CD4-positive, alpha-beta T cell treated with Interleukin-17A for 1 hour (primary cell): ENCODE results near the gene OR4C13.
"Not testable (repeated sequence)": the region's sequence is repeated elsewhere in the genome, so short reads cannot be mapped to it uniquely, and the experiment has no call there.

Experiments
- DNase-seq: peaks from one replicate; pipeline ENCODE4 v3.0.0-alpha.2; 2020

The OR4C13 gene

DNA sequence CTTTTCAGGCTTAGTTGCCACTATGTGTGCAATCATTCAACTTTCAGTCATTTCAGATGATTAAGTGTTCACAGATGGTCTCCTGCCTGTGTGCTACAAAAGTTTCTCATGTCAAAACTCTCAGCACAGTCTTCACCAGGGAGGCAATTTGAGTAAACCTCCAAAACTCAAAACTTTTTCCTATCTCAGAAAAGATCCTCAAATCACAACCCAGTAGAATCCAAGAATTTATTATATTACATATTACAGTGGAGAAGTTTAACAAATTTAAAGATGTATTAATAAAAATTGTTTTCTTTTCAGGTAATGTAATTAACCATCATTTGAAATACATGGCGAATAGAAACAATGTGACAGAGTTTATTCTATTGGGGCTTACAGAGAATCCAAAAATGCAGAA is at the start of gene OR4C13:
Gene OR4C13, plus strand, starts transcription at position 301 of the 400 bp plus-strand sequence. Its CDS starts 32 bp downstream, at position 333.
- DNase-seq: no peak

DNA sequence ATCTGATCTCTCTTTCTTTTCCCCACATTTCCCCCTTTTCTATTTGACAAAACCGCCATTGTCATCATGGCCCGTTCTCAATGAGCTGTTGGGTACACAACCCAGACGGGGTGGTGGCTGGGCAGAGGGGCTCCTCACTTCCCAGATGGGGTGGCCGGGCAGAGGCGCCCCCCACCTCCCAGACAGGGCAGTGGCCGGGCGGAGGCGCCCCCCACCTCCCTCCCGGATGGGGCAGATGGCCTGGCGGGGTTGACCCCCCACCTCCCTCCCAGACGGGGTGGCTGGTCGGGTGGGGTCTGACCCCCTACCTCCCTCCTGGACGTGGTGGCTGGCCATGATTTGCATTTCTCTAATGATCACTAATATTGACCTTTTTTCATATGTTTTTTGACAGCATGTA is 40.7 kb upstream of the OR4C13 start:
- not testable (repeated sequence) for DNase-seq

DNA sequence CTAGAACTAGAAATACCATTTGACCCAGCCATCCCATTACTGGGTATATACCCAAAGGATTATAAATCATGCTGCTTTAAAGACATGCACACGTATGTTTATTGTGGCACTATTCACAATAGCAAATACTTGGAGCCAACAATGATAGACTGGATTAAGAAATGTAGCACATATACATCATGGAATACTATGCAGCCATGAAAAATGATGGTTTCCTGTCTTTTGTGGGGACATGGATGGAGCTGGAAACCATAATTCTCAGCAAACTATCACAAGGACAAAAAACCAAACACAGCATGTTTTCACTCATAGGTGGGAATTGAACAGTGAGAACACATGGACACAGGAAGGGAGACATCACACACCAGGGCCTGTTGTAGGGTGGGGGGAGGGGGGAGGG is 3.5 kb upstream of the OR4C13 start:
- DNase-seq: not testable (repeated sequence)

DNA sequence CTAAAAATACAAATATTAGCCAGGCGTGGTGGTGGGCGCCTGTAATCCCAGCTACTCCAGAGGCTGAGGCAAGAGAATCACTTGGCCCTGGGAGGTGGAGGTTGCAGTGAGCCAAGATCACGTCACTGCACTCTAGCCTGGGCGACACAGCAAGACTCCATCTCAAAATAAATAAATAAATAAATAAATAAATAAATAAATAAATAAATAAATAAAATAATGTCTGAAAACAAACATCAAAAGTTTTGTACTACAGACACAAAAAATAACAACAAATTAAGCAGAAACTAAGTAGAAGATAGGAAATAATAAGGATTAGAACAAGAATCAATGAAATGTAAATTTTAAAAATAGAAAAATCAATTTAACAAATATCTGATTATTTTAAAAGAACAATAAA is 21.2 kb downstream of the OR4C13 start:
- DNase-seq: not testable (repeated sequence)

DNA sequence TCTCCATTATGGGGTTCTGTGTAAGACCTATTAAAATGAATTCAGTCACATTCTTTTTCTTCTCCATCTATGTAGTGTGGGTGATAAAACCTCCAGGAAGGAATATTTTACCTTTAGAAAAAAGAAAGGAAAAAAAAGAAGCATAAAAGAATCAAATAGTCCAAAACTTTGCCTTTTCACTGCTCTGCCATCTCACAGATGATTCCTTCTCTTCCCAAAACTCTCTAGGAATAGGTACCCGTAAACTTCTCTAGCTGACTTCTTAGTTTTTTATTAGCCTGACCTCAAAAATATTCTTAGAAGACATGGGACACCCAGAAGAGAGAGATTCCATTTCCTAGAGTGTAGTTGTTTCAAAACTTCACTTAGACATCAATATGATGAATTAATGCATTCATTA is 30.2 kb downstream of the OR4C13 start, which contains the start of gene OR4C12:
Gene OR4C12, minus strand, starts transcription at position 101 of the 400 bp plus-strand sequence. Its CDS starts 34 bp downstream, at position 67.
- DNase-seq: not testable (repeated sequence)

DNA sequence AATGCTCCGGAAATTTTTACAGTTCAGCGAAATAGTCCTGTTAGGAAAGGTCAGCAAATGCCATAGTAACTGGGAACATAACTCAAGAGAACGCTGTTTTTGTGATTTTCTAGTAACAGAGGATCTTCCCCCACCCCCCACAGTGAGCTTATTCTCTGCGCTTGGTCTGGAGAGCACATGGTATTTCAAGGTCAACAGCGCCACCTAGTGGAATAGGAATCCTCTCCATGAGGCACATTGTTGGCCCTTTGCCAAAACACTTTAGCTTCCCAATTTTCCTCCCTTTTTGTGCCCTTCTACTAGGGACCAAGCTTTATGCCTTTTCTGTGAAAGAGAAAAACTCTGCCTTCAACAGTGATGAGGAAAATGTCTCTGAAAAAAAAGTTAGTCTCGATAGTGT is 43.4 kb downstream of the OR4C13 start:
- DNase-seq: peak; percentile 33
